MM.1S (cell line): Measurements from ENCODE around the gene AKAP8.
"Not testable (repeated sequence)": the region's sequence is repeated elsewhere in the genome, so short reads cannot be mapped to it uniquely, and the experiment has no call there.

Experiments
- EZH2 ChIP-seq: fragments of 300-600 bp; sonication (generic); optimal IDR thresholded peaks from 2 replicates; pipeline ENCODE3; 2017; ENCODE audit warnings: low read depth, mild to moderate bottlenecking, antibody characterized with exemption, low read length, mixed read lengths
- EZH2phosphoT487 ChIP-seq: fragments of 300-600 bp; sonication (generic); IDR thresholded peaks from 2 replicates; pipeline ENCODE4 v1.6.1; 2018; ENCODE audit warnings: antibody characterized with exemption, low read length
- TF ChIP-seq, protein P1 (sequence below): fragments of 300-600 bp; sonication (generic); IDR thresholded peaks from 2 replicates; pipeline ENCODE4 v1.5.1; 2016; ENCODE audit warnings: antibody characterized with exemption, low read length, mixed read lengths

DNA sequence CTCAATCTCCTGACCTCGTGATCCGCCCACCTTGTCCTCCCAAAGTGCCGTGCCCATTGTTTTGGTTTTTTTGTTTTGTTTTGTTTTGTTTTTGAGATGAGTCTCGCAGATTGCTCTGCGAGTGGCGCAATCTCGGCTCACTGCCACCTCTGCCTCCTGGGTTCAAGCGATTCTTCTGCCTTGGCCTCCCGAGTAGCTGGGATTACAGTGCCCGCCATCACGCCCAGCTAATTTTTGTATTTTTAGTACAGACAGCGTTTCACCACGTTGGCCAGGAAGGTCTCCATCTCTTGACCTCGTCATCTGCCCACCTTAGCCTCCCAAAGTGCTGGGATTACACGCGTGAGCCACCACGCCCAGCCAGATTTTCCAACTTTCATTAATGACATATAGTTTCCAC is 15.7 kb upstream of the AKAP8 start:
- TF ChIP-seq, protein P1, sequence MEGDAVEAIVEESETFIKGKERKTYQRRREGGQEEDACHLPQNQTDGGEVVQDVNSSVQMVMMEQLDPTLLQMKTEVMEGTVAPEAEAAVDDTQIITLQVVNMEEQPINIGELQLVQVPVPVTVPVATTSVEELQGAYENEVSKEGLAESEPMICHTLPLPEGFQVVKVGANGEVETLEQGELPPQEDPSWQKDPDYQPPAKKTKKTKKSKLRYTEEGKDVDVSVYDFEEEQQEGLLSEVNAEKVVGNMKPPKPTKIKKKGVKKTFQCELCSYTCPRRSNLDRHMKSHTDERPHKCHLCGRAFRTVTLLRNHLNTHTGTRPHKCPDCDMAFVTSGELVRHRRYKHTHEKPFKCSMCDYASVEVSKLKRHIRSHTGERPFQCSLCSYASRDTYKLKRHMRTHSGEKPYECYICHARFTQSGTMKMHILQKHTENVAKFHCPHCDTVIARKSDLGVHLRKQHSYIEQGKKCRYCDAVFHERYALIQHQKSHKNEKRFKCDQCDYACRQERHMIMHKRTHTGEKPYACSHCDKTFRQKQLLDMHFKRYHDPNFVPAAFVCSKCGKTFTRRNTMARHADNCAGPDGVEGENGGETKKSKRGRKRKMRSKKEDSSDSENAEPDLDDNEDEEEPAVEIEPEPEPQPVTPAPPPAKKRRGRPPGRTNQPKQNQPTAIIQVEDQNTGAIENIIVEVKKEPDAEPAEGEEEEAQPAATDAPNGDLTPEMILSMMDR = not testable (repeated sequence)
- not testable (repeated sequence) for TF ChIP-seq EZH2, EZH2phosphoT487
